NCI-H524 treated with DMSO at 0.1 percent for 48 hours (cell line): ENCODE measurements around the gene MAST4.

Source experiments
- DNase-seq: peaks from one replicate; lab custom pipeline; 2025; lab: John Stamatoyannopoulos, UW

Gene MAST4

DNA sequence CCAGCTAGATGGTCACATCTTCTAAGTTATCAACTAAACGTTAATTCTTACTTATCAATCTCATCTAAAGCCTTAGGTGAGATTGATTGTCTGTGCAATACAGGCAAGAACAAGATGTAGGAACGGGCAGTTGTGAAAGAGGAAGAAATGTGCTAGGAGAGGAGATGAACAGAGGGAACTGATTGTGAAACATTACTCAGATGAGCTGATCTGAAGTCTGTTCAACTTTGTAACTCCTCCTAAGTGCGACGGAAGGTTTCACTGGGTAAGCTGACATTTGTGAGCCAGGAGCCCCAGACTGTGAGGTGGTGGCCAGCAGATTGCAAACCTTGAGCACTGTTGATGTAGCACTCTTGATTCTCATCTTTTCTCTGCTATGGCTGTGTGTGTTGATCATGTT lies 396.4 kb downstream of the MAST4 start:
- DNase-seq: no peak

DNA sequence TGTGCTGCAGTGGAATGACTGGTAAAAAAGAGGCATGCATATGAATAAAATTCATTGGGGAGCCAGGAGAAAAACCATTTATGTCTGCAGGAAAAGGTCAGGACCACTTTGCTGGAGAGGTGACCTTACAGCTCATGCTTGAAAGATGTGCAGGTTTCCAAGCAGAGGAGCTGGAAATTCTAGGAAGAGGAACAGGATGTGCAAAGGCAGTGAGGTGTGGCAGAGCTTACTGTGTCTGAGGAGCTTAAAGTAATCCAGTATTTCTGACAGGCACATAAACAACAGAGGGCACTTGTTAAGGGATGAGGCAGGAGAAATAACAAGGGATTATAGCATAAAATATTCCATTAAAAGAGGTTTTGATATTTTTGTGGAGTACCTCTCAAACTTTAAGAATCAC lies 397.3 kb downstream of the MAST4 start:
- DNase-seq: peak; percentile 46

DNA sequence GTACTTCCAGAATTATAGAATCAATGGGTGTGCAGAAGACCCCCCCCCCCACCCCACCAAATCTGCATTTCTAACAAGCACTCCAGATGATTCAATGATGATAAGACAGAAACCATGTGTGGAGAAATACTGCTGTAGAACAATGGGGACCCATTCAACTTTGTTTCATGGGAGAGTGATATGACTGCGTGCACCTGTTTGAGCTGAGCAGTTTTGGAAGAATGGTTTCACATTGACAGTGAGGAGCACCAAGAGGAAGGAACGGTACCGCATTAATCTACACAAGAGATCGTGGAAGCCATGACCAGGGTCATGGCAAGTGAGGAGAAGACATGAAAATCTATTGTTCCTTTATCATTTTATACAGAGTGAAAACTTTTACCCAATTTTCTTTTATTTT lies 397.7 kb downstream of the MAST4 start:
- DNase-seq: no peak

DNA sequence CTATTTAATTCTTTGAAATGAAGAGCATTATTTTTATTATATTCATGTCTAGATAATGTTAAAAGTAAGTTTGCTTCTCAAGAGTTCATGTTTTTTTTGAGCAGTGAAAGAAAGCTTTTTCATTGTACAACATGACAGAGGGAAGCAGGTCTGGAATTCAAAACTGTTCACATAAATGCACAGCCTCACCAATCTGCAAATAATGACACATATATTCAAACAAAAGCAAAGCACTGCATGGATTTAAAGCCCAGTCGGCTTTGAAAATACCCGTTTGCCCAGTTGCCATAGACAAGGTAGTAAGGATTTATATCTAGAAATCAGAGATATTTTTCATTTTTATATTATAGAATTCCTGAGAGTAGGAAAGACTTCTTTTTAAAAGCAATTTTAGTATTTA lies 398.6 kb downstream of the MAST4 start:
- DNase-seq: no peak

DNA sequence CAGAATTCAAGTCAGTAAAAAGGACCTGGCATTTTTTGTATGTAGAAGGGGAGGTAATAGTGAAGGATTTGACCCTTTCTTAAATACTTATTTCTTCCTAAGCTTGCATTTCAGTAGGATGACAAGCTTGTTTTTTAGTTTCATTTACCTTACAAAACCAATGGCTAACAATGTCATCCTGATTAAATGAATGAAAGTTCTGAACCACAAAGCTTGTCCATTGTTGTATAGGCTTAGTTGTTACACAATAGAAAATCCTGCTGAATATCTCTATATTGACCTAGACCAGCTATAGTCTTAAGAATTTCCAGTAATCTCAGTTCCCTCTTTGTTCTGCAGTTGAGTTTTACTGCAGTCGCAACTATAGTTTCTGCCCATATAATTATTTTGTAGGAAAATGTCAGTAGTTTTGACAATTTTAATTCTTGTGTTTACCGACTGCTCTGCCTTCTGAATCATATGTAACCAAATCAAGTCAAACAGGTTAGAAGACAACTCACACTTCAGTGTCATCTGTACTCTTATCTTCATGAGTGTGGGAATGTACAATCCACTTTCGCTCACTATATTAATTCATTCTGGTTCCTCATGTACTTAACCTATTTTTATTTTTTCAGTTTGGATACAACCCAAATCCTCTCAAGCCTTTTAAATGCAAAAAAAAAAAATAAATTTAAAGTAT lies 404.7 kb downstream of the MAST4 start:
- DNase-seq: no peak

DNA sequence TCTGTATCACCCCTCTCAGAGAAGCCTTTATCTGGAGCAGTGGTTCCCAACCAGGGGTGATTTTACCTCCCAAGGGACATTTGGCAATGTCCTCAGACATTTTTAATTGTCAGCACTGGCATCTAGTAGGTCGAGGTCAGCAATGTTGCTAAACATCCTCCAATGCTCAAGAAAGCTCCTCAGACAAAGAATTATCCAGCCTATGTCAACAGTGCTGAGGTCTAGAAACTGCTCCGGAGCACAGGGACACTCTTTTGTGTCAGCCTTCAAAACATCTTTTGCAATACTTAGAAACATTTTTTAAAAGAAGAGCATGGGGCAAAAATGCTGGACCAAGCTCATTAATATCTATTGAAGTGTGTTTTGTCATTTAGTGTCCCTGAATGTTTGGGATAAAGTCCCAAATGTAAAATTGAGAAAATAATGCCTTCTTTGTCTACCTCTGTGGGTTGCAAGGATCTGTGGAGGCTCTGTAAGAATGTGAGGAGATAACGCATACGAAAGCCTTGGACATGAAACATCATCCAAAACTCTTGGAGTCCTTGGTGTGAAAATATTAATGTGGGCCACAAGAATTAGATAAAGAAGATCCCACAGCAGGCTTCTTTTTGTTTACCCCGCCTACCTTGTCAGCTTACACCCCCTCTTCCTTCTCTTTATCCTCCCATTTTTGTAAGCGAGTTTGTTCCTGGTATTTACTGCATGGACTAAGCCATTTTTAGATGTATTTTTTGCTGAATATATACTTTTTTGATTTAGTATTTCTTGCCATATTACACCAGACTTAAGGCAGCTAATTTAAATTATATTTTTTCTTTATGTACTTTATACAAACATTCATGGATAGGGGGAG lies 406.9 kb downstream of the MAST4 start:
- DNase-seq: no peak

DNA sequence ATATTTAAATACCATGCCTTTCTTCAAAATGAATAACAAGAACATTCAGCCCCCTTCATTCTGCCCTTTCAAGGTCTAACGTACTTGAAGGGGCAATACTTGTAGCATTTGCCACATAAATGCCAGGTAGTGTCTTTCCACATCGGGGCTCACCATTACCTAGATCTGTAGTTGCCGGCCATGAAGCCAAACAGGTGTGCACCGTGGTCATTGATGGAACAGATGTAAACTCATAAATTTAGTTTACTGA lies 407.4 kb downstream of the MAST4 start:
- no peak for DNase-seq

DNA sequence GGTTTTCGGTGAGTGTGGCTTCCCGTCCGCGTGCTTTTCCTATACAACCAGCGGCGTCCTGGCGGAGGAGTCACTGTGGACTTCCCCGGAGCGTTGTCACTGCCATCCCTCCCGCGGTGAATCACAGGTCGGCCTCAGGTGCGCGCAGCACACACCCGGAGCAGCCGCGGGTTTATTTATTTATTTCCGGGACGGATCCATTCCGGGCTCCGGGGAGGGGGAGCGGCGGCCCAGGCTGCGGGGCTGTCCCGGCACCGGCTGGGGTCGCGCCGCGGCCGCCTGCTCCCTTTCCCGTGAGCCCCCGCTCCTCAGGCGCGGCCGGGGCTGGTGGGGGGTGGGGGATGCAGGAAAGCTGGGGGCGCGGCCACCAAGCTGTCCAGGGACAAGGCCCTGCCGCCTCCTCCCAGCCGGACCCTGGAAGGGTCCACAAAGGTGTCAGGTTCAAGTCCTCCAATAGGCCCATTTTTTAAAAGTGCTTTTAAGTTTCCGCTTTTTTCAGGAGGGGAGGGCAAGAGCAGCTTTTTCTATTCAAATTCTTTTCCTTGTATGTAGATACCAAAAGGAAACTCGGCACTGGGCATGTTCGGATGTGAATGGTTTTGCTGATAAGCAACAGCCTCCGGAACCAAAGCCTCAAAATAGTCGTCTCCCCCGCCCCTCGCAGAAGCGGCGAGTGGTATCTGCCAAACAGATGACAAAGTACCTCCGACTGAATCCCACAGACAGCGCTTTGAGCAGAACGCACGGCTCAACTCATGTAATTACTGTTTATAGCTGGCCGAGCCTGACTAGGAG lies 407.9 kb downstream of the MAST4 start:
- DNase-seq: peak; percentile 36

DNA sequence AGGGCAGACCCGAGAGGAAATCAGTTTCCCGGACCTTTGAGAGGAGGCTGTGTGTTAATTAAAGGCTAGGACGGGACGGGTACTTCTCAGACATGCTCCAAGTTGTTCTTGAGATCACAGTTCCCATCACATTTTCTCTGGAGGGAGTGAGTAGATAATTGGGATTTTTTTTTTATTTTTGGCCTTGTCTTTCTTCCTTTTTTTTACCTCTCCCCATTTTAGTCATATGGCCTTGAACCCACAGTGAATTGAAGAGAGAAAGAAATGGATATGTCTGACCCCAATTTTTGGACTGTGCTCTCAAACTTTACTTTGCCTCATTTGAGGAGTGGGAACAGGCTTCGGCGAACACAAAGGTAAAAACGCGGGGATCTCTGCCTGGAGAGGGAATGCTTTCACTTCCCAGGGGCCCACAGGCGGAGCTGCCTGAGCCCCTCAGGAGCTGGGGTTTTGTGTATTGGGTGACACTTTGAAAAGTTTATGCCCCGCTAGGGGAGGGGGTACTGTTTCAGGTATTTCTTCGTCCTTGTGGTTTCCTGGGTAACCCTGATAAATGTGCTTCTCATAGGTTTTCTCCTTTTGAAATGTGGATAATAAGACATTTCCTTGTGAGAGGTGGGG lies 408.6 kb downstream of the MAST4 start:
- DNase-seq: no peak

DNA sequence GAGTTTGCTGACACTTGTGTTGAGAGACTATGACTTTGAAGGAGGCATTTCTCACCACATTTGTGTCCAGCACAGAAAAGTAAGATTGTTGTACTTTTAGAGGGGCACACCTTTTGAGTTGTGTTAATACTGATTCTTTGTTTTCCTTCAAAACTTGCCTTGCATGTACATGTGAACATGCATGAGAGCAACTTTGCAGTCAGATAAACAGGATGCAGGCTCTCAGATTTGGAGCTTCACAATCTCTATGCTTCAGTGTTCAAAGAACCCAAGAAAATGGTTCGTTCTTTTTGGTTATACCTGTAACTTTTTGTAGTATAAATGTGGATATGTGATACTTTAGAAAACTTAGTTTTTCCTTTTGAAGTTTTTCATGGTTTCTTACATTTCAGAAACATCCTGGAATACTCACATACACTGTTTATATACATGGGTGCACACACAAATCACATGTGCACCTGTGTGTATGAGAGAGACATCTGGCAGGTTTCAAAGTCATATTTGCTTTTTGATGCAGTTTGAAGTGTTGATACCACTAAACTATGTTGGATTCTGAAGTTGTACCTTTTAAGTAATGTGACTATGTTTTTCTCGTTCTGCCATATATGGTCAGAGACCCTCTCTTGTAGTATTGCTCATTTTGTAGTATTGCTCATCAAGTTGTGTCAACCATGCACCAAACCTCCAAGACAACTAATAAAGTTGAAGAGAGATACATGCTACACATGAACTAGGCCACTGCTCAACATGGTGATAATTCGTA lies 409.7 kb downstream of the MAST4 start:
- DNase-seq: no peak

DNA sequence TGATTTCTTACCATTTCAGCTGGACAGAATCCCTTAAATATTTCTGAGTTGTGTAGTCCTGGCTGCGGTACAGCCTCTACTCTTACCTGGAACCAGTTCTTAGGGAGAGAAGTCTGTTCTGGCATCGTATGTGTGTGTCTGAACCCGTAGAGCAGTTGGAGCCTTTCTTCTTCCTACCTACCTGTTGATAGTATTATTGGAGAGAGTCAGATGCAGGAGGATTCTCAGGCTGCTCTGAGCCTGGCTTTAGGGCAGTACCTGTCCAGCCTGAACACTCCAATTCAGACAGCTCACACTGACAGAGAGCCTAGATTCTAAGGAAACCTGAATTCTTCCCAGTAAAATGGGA lies 410.3 kb downstream of the MAST4 start:
- DNase-seq: no peak

DNA sequence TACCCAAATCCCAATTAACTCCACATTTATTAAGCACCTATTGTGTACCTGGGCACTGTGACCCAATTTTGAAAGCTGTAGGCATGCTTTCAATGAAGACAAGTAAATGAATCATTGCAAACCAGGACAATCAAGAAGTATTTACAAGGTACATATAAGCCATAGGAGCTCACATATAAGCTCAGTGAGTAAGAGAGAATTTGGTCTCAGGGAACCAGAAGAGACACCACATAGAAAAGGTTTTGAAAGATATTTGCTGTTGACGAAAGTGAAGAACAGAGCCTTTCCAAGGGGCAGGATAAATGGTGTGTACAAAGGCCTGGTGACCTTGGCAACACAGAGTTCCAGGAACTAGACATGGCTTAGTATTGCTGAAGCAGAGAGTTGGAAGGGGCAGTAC lies 412.8 kb downstream of the MAST4 start:
- DNase-seq: no peak

DNA sequence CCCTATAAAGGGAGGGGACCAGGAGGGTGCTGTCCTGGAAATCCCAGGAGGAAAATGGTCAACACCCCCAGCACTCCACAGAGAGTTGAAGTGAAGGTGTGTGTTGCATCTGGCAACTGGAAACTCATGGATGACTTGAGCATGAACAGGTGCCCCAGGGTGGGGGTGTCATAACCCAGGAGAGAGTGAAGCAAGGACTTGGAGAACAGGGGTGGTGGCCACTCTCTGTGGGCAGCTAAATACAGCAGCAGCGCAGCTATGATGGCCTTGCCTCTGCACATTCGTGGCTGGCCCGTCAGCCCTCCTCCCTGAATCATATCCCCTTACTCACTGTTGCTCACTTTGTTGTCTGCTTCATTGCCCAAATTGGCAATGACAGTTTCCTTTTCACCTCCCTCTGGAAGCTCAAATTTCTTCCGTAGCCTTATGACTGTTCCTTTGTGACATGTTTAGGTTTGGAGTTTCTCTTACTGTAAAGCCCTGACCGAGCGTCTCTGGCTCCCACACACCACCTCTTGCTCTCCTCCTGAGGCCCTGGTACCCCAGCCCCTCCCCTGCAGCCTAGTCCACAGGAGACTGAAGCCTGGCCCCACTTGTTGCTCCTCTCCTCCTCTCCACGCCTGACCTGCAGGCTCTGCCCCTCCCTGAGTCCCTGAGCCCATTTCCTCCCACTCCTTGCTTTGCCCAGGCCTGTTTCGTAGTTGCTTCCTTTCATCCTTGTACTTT lies 414.7 kb downstream of the MAST4 start:
- no peak for DNase-seq

DNA sequence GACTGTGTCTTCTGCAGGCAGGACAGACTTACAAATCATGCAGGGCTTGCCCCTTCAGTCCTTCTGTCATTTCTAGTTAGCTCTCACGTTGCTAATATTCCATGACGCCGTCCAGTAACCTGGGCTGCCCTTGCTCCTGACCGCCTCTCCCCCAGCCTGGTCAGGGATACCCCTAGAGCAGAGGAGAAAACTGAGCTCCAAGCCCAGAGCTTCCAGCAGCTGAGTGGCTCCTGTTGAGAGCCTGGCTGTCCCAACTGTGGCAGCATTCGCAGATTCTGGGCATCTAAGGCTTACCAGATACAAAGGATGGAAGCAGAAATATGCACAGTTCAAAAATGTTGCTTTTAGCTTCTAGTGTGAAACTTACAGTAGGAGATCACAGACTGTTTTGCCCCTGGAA lies 415.2 kb downstream of the MAST4 start:
- no peak for DNase-seq

DNA sequence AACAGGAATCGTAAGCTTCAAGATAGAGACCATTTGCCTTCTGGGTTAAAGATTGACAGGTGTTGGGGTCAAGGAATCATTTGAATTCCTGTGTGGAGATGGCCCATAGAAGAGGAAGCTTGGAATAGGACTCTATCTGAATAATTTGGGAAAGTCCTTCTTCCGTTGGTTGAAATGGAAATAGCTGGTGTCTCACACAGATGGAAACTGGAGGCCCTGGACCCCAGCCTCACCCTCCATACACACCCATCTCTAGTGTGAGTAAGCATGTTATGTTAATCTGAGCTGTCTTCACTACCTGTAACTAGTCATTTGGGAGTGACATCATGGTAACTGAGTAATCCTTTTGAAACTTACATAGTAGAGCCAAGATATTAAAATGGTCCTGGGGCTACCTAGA lies 416.0 kb downstream of the MAST4 start:
- DNase-seq: no peak

DNA sequence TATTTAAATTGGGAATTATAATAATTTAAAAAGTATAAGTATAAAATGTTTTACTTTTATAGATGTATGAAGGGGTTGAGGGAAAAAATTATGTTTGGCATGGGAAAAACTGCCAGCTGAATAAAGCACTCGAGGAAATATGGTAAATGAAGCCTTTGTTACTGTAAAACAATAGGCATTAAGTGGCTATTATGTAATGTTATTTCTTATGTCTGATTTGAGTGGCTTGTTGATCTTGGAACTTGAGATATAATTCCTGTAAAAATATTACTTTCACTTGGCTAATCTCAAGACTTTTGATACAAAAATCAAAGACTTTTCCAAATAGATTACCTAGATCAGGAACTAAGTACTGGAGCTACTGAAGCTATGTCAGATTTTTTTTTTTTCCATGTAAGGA lies 417.5 kb downstream of the MAST4 start:
- no peak for DNase-seq

DNA sequence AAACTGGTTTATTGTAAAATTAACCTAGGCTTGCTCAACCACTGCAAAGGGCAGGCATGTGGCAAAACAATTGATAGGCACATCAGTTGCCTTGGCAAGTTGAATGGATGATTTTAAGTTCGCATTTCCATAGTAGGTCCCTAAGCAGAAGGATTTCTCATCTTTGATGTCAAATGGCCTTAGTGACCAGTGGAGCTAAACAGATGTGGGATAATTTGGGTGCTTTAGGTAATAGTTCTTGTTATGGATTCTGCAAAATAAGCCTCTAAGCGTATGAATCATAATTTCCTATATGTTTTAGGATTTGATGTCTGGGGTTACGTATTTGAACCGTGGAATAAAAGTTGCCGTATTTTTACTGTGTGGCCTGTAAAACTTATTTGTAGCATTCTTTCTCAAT lies 418.0 kb downstream of the MAST4 start:
- no peak for DNase-seq

DNA sequence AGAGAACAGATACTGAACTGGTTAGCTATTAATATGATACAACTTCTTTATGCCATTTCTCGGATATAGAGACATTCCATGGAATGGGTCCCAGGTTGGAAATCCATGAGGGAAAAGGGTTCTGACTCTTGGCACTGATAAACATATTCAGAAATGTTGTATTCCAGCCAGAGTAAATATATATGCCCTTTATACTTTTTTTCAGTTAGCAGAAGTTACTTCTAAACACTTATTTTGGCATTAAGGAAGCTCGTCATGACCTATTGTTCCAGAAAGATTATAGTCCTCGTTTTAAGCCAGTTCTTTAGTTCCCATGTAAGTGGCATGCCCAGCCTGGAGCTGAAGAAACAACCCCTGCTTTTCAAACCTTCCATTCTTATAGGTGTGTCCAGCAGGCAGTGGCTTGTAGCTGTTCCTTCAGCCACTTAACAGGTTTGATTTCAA lies 418.8 kb downstream of the MAST4 start:
- DNase-seq: no peak

DNA sequence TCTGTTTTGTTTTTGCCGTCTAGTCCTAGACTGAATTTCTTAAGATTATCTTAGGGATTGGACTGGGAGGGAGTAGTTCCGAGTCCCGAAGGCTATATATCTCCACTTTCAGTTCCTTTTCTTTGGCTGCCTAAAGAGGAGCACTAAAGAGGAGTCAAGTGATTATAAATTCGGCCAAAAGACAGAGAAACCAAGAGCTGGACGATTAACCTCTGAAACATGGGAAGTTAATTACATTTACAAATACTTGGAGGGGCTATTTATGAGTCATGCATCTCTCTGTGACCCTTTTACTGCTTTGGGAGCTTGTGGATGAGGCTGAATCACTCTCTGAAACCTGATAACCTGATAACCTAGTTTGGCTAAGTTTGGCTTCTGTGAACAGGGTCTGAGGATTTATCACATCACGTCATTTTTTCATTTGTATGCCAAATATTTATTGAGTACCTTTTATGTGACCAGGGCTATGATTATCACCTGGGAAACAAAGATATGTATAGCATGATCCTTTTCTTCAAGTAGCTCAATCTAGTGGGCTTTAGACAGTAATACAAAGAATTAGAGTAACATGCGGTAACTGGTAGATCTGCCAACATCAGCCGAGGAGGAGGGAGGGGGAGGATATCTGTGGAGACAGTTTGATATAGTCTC lies 419.5 kb downstream of the MAST4 start:
- DNase-seq: no peak

DNA sequence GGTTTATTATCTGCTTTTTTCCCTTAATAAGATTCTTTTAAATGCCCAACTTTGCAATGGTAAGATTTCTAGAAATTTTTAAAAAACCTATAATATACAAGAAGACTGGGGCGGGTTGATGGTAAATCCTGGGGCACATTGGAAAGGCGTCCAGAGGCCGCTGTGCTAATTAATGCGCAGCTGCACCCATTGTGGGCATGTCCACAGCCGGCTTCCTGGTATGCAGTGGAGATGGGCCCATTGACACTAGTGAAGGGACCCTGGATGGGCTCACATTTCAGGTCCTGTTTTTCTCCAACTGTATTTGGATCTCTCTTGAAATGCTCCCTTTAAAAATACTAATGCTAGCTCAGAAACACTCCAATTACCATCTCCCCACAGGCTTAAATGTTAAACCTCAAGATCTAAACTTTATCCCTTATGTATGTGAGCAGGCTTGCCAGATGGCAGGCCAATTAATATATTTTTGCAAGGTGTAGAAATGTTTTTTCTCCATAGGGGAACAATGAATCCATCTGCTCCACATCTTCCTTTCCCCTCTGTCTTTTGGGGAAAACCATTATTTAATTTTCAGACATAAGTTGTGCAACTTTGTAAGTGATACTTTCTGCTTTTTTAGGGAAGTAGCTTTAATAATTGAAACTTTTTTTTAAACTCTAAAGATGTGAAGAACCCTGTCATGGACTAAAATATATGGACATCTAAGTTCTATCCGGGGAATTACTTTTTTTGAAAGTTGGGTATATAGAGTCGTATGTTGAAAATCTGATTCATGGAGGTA lies 423.1 kb downstream of the MAST4 start:
- peak; percentile 87 for DNase-seq
